WTC11 (cell line): ENCODE data around the gene ADGRG3.

Source experiments
- ATF6 ChIP-seq: sonication (generic); formaldehyde crosslinking; IDR thresholded peaks from 2 replicates; pipeline ENCODE4 v1.8.1; 2023; ENCODE audit warnings: mild to moderate bottlenecking, missing genetic modification reagents
- CREB1 ChIP-seq: sonication (generic); formaldehyde crosslinking; IDR thresholded peaks from 2 replicates; pipeline ENCODE4 v1.8.0; 2023; ENCODE audit warnings: mild to moderate bottlenecking, missing genetic modification reagents
- CTCF ChIP-seq: fragments of 200-600 bp; IDR thresholded peaks from 2 replicates; pipeline ENCODE4 v1.8.0; 2022; ENCODE audit warnings: antibody characterized with exemption
- ELF4 ChIP-seq: sonication (generic); formaldehyde crosslinking; IDR thresholded peaks from 2 replicates; pipeline ENCODE4 v1.8.1; 2022; ENCODE audit warnings: low read depth, mild to moderate bottlenecking, moderate library complexity, missing genetic modification reagents
- FOXP4 ChIP-seq: sonication (generic); formaldehyde crosslinking; IDR thresholded peaks from 2 replicates; pipeline ENCODE4 v1.8.0; 2022; ENCODE audit warnings: mild to moderate bottlenecking, missing genetic modification reagents
- HMGA2 ChIP-seq: fragments of 250-450 bp; sonication (Bioruptor Pico); IDR thresholded peaks from 2 replicates; pipeline ENCODE4 v1.4.0; 2021; ENCODE audit warnings: mild to moderate bottlenecking, moderate library complexity
- IRF1 ChIP-seq: sonication (generic); formaldehyde crosslinking; IDR thresholded peaks from 2 replicates; pipeline ENCODE4 v1.8.0; 2023; ENCODE audit warnings: missing genetic modification reagents
- MAX ChIP-seq: sonication (generic); formaldehyde crosslinking; IDR thresholded peaks from 2 replicates; pipeline ENCODE4 v1.8.0; 2022; ENCODE audit warnings: mild to moderate bottlenecking, missing genetic modification reagents
- TEAD4 ChIP-seq: sonication (generic); formaldehyde crosslinking; IDR thresholded peaks from 2 replicates; pipeline ENCODE4 v1.8.0; 2022; ENCODE audit warnings: mild to moderate bottlenecking, missing genetic modification reagents
- USF2 ChIP-seq: sonication (generic); formaldehyde crosslinking; IDR thresholded peaks from 2 replicates; pipeline ENCODE4 v1.8.1; 2023; ENCODE audit warnings: mild to moderate bottlenecking, missing genetic modification reagents, moderate library complexity
- ZSCAN18 ChIP-seq: fragments of 250-450 bp; sonication (Bioruptor Pico); IDR thresholded peaks from 2 replicates; pipeline ENCODE4 v2.1.2; 2022; ENCODE audit warnings: mild to moderate bottlenecking, moderate library complexity

- TF ChIP-seq MAX (CRISPR knock-in tag) = no peak
- no peak for TF ChIP-seq USF2 (CRISPR knock-in tag)
- no peak for TF ChIP-seq CREB1 (CRISPR knock-in tag)
- TF ChIP-seq HMGA2 = no peak
- TF ChIP-seq ZSCAN18 (CRISPR knock-in tag) = no peak
- TF ChIP-seq TEAD4 (CRISPR knock-in tag) = no peak
- TF ChIP-seq CTCF = no peak
- TF ChIP-seq ATF6 (CRISPR knock-in tag) = no peak
- TF ChIP-seq ELF4 (CRISPR knock-in tag) = no peak
- no peak for TF ChIP-seq IRF1 (CRISPR knock-in tag)
- no peak for TF ChIP-seq FOXP4 (CRISPR knock-in tag)
These were observed 25.4 kb downstream of the ADGRG3 start for GRCh38 chr16:57693550-57693949.
